Measurements from ENCODE around the gene APMAP.

The APMAP gene

GRCh38 chr20:25024171-25024570 is 31.6 kb upstream of the APMAP start:
- no peak for DNase-seq (ENCODE audit: low spot score)

- DNase-seq (ENCODE audit: low spot score), result no peak
These were observed 30.8 kb upstream of the APMAP start for GRCh38 chr20:25023356-25023755.

DNA sequence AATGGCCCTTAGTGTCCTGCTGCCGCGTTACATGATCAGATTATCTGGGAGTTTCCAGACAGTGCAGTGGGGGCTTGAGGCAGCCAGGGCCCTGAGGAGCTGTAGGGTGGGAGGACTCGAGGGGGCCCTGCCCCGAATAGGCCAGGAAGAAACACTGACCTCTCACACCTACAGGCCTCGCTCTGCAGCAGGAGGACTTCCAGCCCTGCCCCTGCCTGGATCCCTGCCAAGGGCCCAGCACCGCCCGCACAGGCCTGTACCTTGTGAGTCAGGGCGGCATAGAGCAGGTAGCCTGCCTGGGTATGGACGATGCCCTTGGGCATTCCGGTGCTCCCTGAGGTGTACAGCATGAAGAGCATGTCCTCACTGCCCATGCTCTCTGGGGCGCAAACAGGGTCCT is 30.1 kb upstream of the APMAP start:
- DNase-seq (ENCODE audit: low spot score), result no peak

DNA sequence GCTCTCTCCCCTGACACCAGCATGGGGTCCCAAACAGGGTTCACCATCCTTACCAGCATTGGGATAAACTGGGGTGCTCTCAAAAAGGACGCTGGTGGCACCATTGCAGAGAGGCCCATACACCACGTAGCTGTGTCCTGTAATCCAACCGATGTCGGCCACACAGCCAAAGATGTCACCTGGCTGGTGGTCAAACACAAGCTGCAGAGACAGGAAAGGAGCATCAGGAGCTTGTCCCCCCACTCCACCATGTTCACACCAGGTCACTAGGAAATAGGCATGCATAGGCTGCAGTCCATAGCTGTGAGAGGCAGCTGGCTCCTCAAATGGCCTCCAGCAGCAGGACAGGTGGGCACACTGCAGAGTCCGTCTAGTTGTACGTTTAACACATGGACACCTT is 28.8 kb upstream of the APMAP start:
- DNase-seq (ENCODE audit: low spot score), result no peak

DNA sequence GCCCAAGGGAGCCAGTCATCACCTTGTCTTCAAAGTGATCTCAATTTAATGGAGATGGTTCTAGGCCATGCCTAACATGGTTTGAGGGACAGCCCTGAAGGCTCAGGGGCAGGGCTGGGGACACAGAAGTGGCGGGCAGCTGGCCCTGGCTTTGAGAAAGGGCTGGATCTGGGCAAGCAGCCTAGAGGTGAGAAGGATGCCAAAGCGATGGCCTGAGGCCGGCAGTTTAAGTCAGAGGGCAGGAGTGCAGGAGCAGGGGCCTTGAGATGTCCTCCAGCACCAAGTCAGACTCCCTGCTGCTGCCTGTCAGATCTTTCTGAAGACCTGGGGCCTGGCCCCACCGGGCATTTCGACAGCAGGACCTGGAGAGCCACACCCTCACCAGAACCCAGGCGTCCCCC is 28.4 kb upstream of the APMAP start:
- DNase-seq (ENCODE audit: low spot score), result no peak

DNA sequence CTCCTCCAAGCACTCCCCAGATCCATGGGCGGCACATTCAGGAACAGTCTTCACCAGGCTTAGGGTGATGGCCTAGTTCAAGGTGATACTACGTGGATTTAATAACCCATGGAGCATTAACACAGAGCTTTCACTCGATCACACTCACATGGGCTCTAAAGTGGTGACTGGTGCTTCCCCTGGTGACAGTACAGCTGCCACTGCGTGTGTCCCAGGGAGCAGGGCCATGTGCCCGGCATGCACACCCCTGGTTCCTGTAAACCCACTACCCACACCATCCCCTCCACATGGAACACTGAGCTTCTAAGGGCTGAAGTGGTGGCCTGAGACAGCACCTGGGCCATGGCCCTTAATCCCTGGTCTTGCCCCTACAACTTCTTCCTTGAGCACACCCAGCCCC is 27.8 kb upstream of the APMAP start:
- no peak for DNase-seq (ENCODE audit: low spot score)

DNA sequence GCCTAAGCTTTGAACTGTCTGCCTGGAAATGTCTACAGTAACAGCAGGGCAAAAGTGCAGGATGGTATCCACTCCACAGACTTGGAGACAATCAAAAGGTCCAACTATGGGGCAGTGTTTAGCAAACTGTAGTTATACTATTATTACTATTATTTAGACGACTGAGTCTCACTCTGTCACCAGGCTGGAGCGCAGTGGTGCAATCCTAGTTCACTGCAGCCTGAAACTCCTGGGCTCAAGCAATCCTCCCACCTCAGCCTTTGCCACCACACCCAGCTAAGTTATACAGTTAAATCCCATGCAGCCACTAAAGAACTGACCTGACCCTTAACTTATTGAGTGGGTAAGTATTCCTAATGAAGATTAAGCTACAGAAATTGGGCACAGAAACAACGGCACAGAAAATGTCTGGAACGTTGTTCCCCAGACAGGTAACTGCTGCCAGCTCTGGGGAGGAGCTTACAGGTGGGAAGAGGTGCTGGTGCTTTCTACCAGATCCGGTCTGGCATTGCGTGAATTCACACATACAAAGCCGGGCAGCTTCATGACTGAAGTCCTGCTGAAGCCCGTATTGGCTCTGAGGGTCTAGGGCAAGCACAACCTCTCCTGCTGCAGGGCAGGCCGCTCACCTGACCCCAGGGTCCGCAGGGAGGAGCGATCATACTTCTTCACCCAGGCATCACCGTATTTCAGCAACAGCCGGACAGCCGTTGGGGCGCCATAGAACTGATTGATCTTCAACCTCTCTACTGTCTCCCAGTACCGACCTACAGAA is 27.0 kb upstream of the APMAP start:
- no peak for DNase-seq (ENCODE audit: low spot score)

DNA sequence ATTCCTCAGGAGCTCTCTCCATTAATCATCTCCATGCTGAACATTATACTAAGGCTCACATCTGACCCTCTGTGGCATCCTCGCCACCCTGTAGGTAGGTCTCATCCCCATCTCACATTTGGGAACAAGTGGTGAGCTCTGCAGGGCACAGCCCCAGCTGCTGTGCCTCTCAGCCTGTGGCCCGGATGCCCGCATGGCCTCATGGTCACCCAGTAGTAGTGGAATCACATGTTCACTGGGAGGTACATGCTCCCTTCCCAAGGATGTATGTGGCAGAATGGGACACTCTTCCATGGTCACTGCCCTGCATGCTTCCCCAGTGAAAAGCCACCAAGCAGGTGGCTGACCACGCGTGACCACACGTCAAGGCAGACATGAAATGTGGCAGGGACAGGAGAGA is 26.3 kb upstream of the APMAP start:
- DNase-seq (ENCODE audit: low spot score), result no peak

GRCh38 chr20:25018425-25018824 is 25.9 kb upstream of the APMAP start:
- DNase-seq (ENCODE audit: low spot score), result no peak

- DNase-seq (ENCODE audit: low spot score), result no peak
These were observed 24.8 kb upstream of the APMAP start for GRCh38 chr20:25017257-25017803.

GRCh38 chr20:25016471-25016870 is 23.9 kb upstream of the APMAP start:
- no peak for DNase-seq (ENCODE audit: low spot score)

DNA sequence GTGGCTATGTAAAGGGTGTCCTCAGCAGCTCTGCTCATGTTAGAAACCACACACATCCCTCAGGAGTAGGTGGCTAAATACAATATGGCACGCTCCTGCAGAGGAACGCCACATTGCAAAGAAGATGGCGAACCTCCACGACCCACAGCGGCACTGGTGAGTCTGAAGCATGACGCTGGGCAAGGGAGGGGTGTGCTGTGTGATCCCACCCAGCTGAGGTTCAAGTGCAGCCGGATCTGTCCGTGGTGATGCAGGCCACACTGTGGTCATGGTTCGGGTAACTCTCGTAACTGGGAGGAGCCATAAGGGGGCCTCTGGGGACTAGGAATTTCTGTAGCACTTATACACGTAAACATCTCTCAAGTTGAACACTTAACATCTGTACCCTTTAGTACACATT is 23.4 kb upstream of the APMAP start:
- DNase-seq (ENCODE audit: low spot score), result no peak

- no peak for DNase-seq (ENCODE audit: low spot score)
These were observed 22.3 kb upstream of the APMAP start for GRCh38 chr20:25014816-25015215.

DNA sequence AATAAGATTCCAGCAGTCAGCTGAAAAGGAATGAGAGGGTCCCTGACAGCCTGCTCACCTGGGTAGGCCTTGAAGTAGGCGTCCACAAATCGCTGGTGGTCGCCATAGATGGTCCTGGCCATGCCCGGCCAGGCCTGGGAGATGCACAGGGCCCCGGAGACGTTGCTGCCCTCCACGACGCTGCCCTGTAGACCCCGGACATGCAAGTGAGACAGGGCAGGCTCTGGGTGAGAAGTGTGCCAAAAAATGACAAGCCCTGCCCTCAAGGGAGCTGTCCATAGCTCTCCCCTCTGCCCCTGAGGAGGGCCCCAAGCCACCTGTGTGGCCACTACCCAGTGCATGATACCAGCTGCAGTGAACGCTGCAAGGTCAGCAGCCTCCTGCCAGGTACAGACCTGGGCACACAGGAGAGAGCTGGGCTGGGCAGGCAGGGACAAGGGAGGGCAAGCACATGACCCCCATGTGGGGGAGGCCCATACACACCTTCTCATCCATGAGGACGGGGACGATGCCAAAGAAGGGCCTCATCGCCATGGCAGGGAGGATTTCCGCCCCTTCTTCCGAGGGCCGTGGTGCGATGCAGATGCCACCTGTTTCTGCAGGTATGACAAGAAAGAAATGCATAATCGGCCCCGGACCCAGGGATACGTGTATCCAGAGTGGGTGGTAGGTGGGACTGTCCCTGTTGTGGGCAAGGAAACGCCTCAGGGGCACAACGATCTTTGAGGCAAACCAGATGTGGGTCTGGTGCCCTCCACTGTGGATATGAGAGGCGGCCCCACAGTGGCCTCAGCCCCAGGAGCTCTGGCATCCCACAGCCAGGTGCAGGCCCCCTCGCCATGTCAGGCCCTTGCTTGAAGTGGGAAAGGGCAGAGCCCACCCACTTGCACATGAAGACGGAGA is 21.2 kb upstream of the APMAP start:
- DNase-seq (ENCODE audit: low spot score), result no peak

DNA sequence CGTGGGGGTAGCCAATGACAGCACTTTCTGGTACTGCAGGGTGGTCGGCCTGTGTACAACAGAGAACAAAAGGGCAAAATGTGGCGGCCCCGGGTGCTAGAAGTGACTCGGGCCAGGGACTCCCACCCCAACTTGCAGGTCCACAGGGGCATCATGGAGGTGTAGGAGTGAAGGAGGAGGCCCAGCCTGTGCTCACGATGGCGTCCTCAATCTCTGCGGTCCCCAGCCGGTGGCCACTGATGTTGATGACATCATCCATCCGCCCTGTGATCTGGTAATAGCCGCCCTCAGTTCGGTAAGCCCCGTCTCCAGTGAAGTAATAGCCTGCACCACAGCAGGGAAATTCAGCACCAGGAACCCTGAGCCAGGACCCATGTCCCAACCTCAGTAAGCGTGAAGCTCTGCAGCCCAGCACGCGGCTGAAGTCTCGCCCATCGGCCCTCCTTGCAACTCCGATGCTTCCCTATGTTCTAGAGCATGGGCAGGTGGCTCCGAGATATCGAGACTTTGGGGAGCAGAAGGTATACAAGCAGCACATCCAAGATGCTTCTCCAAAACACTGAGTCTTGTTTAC is 20.2 kb upstream of the APMAP start:
- no peak for DNase-seq (ENCODE audit: low spot score)

- no peak for DNase-seq (ENCODE audit: low spot score)
These were observed 19.3 kb upstream of the APMAP start for GRCh38 chr20:25011831-25012241.

- DNase-seq (ENCODE audit: low spot score), result no peak
These were observed 18.7 kb upstream of the APMAP start for GRCh38 chr20:25011261-25011660.

GRCh38 chr20:25009218-25010145 is 16.9 kb upstream of the APMAP start:
- no peak for DNase-seq (ENCODE audit: low spot score)

DNA sequence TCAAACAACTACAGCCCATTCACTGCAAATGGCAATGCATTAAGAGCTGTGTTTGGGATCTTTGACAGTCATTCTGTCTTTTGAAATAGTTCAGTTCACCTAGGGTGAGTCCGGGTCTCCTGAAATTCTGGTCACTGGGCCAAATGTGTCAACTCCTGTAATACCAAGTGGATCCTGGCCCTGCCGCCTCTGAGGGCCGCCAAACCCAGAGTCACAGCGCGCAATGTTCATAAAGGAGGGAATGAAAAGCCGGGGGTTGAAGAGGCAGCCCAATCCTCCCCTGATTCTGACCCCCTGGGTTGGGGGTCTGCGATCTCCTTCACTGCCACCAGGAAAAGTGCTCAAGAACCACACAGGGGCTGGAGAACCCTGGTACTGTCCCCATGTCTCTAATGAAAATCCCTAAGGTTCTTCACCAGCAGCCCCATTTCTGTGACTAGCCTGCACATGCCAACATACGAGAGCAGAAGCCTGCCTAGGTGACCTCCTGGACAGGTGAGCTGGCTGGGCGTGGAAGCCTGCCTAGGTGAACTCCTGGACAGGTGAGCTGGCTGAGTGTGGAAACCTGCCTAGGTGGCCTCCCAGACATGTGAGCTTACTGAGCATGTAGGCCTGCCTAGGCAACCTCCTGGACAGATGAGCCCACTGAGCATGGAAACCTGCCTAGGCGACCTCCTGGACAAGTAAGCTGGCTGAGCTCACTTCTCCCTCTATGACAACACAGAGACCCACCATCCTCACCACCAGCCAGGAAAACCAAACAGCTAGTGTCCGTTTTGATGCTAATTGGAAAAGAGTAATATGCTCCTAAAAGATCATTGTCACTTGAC is 16.1 kb upstream of the APMAP start:
- no peak for DNase-seq (ENCODE audit: low spot score)

DNA sequence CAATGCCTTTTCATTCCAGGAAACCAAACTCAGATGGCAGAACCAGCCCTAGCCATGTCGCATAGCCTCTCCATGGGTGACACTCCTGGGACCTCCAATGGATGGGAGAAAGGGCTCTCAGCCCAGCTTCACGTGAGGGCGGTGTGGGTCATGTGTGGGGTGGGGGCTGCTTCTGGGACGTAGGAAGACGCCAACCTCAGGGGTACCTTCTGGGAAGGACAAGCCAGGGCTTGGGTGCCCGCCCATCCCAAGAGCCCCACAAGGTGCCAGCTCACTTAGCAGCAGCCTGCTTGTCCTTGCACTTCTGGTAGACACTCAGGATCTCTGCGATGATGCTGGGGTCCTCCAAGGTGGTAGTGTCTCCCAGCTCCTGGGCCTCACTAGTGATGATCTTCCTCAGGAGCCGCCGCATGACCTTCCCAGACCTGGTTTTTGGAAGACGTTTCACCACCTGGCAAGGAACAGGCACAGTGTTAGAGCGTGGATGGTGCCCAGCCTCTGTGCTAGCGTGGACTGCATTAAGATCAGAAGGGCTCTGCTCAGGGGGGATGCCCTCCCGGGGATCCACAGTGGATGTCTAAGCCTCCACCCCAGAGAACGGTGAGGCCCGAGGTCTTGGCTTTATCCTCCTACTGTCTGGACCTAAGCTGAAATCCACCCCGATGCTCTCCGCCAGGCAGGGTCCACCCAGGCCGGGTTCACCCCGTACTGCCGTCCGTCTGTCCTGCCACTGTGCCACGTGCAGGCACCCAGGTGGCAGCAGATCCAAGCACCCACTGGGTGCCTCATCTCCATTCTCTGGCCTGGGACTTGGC is 15.1 kb upstream of the APMAP start:
- DNase-seq (ENCODE audit: low spot score), result no peak

All from CD4-positive, alpha-beta T cell treated with Interleukin-15 for 4 hours (primary cell).